Heart left ventricle (tissue), 16 donors: ENCODE data around the gene POMGNT2. TPM values are rescaled to one million over a fixed set of nuclear protein-coding genes. Genes with fewer than 3 reads are reported as not detected.

ENCODE experiments used
- ATAC-seq, 4 donors: fragments of 200-7000 bp; cut with Tn5 transposase; one replicate each; pipeline ENCODE4 v1.9.1; 2020 to 2022; ENCODE audit warnings: moderate library complexity in 4 of 4, mild to moderate bottlenecking in 3 of 4, moderate number of reproducible peaks in 1 of 4
- DNase-seq, 5 donors: peaks; one replicate each; pipeline ENCODE4 v3.0.0-alpha.2; 2020
- H3K27ac ChIP-seq, 12 donors: fragments of 200-600 bp; sonication (generic) in 4 of 12; one replicate each; pipeline versions ENCODE4 v1.5.0 to v1.8.0; 2016 to 2022; ENCODE audit warnings: mild to moderate bottlenecking in 2 of 12
- H3K27me3 ChIP-seq, 9 donors: fragments of 200-600 bp; sonication (generic) in 2 of 9; one replicate each; pipeline versions ENCODE4 v1.5.1 to v1.8.0; 2016 to 2022; ENCODE audit warnings: mild to moderate bottlenecking in 3 of 9
- H3K36me3 ChIP-seq, 9 donors: fragments of 200-600 bp; sonication (generic) in 2 of 9; one replicate each; pipeline versions ENCODE4 v1.5.0 to v1.8.0; 2018 to 2022; ENCODE audit warnings: mild to moderate bottlenecking in 2 of 9
- H3K4me1 ChIP-seq, 12 donors: fragments of 200-600 bp; sonication (generic) in 4 of 12; one replicate each; pipeline versions ENCODE4 v1.5.0 to v1.8.0; 2016 to 2022; ENCODE audit warnings: mild to moderate bottlenecking in 3 of 12
- H3K4me3 ChIP-seq, 12 donors: fragments of 200-600 bp; sonication (generic) in 4 of 12; one replicate each; pipeline versions ENCODE4 v1.5.0 to v1.8.0; 2017 to 2022; ENCODE audit warnings: mild to moderate bottlenecking in 9 of 12, moderate library complexity in 4 of 12
- H3K9me3 ChIP-seq, 12 donors: fragments of 200-600 bp; sonication (generic) in 4 of 12; one replicate each; pipeline versions ENCODE4 v1.5.0 to v1.8.0; 2016 to 2022; ENCODE audit warnings: mild to moderate bottlenecking in 1 of 12
- CTCF ChIP-seq, 12 donors: fragments of 200-600 bp; sonication (generic) in 4 of 12; IDR thresholded peaks; one replicate each; pipeline versions ENCODE4 v1.5.0 to v1.8.0; 2018 to 2022; ENCODE audit warnings: antibody characterized with exemption in 12 of 12, mild to moderate bottlenecking in 5 of 12
- POLR2A ChIP-seq, 2 donors: fragments of 450-650 bp; IDR thresholded peaks; one replicate each; pipeline ENCODE4 v1.6.1; 2017; ENCODE audit warnings: antibody characterized with exemption in 2 of 2, mild to moderate bottlenecking in 2 of 2, moderate library complexity in 2 of 2
- WGBS, 4 donors: extraction: QIAGEN DNeasy Blood & Tissue Kit in 2 of 4; methylation state at CpG; one replicate each; pipeline versions ENCODE4 v1.1.5 to v1.1.7; 2013 to 2018; 5-methylcytosine and 5-hydroxymethylcytosine counted together
- intact Hi-C, 10 donors: fragments of 100-400 bp; cut with DNase I; formaldehyde crosslinking; loops; one replicate each; pipeline versions ENCODE4 v1.11.1 to v1.14.2; 2022
- polyA plus RNA-seq, 2 donors: library from polyadenylated mRNA; stranded (reverse); fragments of 200-250 nt; gene quantifications; one replicate each; pipeline ENCODE4 v1.2.3, GENCODE V29; 2013
- total RNA-seq, 9 donors: library from RNA; depleted of rRNA in 2 of 9; stranded (reverse); fragments of >200 nt in 2 of 9; fragmentation: NEBNext Ultra II Directional in 3 of 9; extraction: Animal tissue kit (Norgen Biotek cat#: 25700) in 3 of 9; gene quantifications; one replicate each; pipeline versions ENCODE4 v1.1.0 to v1.2.4, GENCODE V29; 2016 to 2023
- donor health status: ischemic (EF 13 %, LVEDD 7.1; RV severe dilation, severe dysfunction).
- donor health status: healthy with polysubstance abuse.
- donor health status: DM: no; HTN: yes; CAD: no.
- donor health status: DM: no; HTN: no; CAD: no.
- donor health status: ischemic (EF 25% LVEDD 6.9; RV normal size, moderate dysfunction).
- donor health status: ischemic (EF 25% LVEDD 5.7; RV mildly dilated, moderate dysfunction).
- donor health status: healthy.
- donor health status: DM: yes; HTN: yes; CAD: no.
- donor health status: ischemic (EF 35%, LVEDD 5.7; RV mildly dilated, moderate dysfunction).
- donor health status: nonischemic (EF 11% LVEDD 7.7; RV severe dilation, severe dysfunction).
- donor health status: DM: yes; HTN: yes; CAD: no.
- donor health status: PGD.
- donor health status: ischemic (EF 29% LVEDD 5.4; RV normal size, mild dysfunction).
- donor health status: nonischemic (EF 23%, LVEDD 6.1; RV moderate dilation, normal function).

Gene POMGNT2
- total and polyA plus RNA-seq, 11 donors = 9.1 to 36.0 (median 18.5) TPM

- 92 to 96% (median 94%) methylated on average over 4 of the region's 4 CpGs for WGBS, 4 donors
- Histone ChIP-seq H3K4me1 (peaks cover 0 to 8% (median 0%) of the 10 kb centered on the region in 12 donors), H3K27me3 (no peaks in the 10 kb centered on the region), H3K27ac (no peak overlapping the region), H3K4me3 (no peak overlapping the region), H3K9me3 (no peaks in the 10 kb centered on the region), H3K36me3 (peaks cover 0 to 4% (median 0%) of the 10 kb centered on the region in 9 donors)
- TF ChIP-seq CTCF (IDR thresholded peaks at IDR 0.05) (no peak), POLR2A (IDR thresholded peaks at IDR 0.05) (no peak)
- ATAC-seq (no peak), DNase-seq (no peak)
- intact Hi-C loops = loop anchor here in 1 of 10 donors (10.0 kb wide), 1 partner anchor 124 kb away; no protein-coding TSS in a partner anchor
Measured at GRCh38 chr3:43089081-43089480, 16.8 kb downstream of the POMGNT2 start.

GRCh38 chr3:43087249-43087776 is 18.6 kb downstream of the POMGNT2 start:
- TF ChIP-seq CTCF (IDR thresholded peaks at IDR 0.05) (no peak), POLR2A (IDR thresholded peaks at IDR 0.05) (no peak)
- Histone ChIP-seq H3K4me1 (peaks cover 0 to 8% (median 0%) of the 10 kb centered on the region in 12 donors), H3K36me3 (peaks cover 0 to 8% (median 0%) of the 10 kb centered on the region in 9 donors), H3K27me3 (no peaks in the 10 kb centered on the region), H3K4me3 (no peak overlapping the region), H3K27ac (no peak overlapping the region), H3K9me3 (no peaks in the 10 kb centered on the region)
- WGBS, 4 donors = 94 to 99% (median 96%) methylated on average over 5 of the region's 5 CpGs
- intact Hi-C loops = loop anchor here in 1 of 10 donors (10.0 kb wide), 1 partner anchor 123 kb away; no protein-coding TSS in a partner anchor
- DNase-seq = no peak
- ATAC-seq = no peak

GRCh38 chr3:43086460-43087165 is 19.3 kb downstream of the POMGNT2 start:
- 88 to 92% (median 90%) methylated on average over 6 of the region's 6 CpGs for WGBS, 4 donors
- intact Hi-C loops = loop anchor here in 1 of 10 donors (10.0 kb wide), 1 partner anchor 122 kb away; no protein-coding TSS in a partner anchor
- ATAC-seq = no peak

More at GRCh38 chr3:43086460-43087165, 19.3 kb downstream of the POMGNT2 start:
- Histone ChIP-seq H3K36me3 (peaks cover 0 to 8% (median 0%) of the 10 kb centered on the region in 9 donors), H3K27ac (no peak overlapping the region), H3K27me3 (no peaks in the 10 kb centered on the region), H3K4me3 (no peak overlapping the region), H3K9me3 (peaks cover 0 to 5% (median 0%) of the 10 kb centered on the region in 12 donors), H3K4me1 (peaks cover 0 to 8% (median 0%) of the 10 kb centered on the region in 12 donors)
- TF ChIP-seq CTCF (IDR thresholded peaks at IDR 0.05) (no peak), POLR2A (IDR thresholded peaks at IDR 0.05) (no peak)
- DNase-seq = no peak
